ENCODE results near the gene CDC25A. TPM values are rescaled to one million over a fixed set of nuclear protein-coding genes. Genes with fewer than 3 reads are reported as not detected.

CDC25A gene
- total RNA-seq, 1 experiment from 2014 or later, result 19.6 TPM

- no peak for ATAC-seq
- H3K27ac ChIP-seq (ENCODE audit: low read depth, low read length), result no peak overlapping the region
- RAD21 ChIA-PET (ENCODE audit: low non-redundant PET in 1 of 2, low total read pairs in 2 of 2, uncharacterized antibody in 2 of 2, unreplicated experiment in 2 of 2), result no interaction called here
- no peak overlapping the region for H3K9ac ChIP-seq (ENCODE audit: low read length)
- no peaks in the 10 kb centered on the region for H4K20me1 ChIP-seq (ENCODE audit: insufficient read depth)
- no peaks in the 10 kb centered on the region for H3K27me3 ChIP-seq (ENCODE audit: insufficient read depth, low read length)
- CTCF ChIA-PET, result no interaction called here
- intact Hi-C loops (cut with micrococcal nuclease), result no loop called here
- no peaks in the 10 kb centered on the region for H3K9me3 ChIP-seq (ENCODE audit: control insufficient read depth in 1 of 2, insufficient read depth in 1 of 2, low read depth in 1 of 2, low read length in 2 of 2)
- DNase-seq (ENCODE audit: low read depth, low spot score), result no peak
- H3K36me3 ChIP-seq (ENCODE audit: control insufficient read depth in 1 of 2, insufficient read depth in 2 of 2, low read length in 2 of 2), result no peaks in the 10 kb centered on the region
- H3K4me2 ChIP-seq (ENCODE audit: low read length), result no peak overlapping the region
- no peak overlapping the region for H3K4me3 ChIP-seq (replicated peaks in 1 of 2; ENCODE audit: low read depth in 1 of 2, low read length in 2 of 2)
- H3K79me2 ChIP-seq (ENCODE audit: insufficient read depth, low read length), result no peaks in the 10 kb centered on the region
- H2AFZ ChIP-seq (ENCODE audit: low read depth, low read length, poor library complexity, severe bottlenecking), result no peak overlapping the region
- no TSS peak for BruUV-seq (replicated peaks)
- H3K4me1 ChIP-seq (ENCODE audit: control insufficient read depth in 1 of 2, insufficient read depth in 2 of 2, low read length in 2 of 2), result no peaks in the 10 kb centered on the region
- TF ChIP-seq TCF7L2 (IDR thresholded peaks at IDR 0.05; ENCODE audit: borderline replicate concordance, extremely low read depth, insufficient read depth, insufficient read length), result no peak
- TF ChIP-seq ELF1 (IDR thresholded peaks at IDR 0.05; ENCODE audit: borderline replicate concordance, low read depth), result no peak
- TF ChIP-seq SRF (IDR thresholded peaks at IDR 0.05; ENCODE audit: low read depth), result no peak
- no peak for TF ChIP-seq ZNF274 (IDR thresholded peaks at IDR 0.05; ENCODE audit: low read depth, low read length)
- no peak for TF ChIP-seq SP1 (IDR thresholded peaks at IDR 0.05; ENCODE audit: low read depth)
- no peak for TF ChIP-seq CTCF (IDR thresholded peaks at IDR 0.05 in 2 of 3, conservative IDR thresholded peaks at IDR 0.05 in 1 of 3; ENCODE audit: borderline replicate concordance in 1 of 3, insufficient read depth in 1 of 3, low read depth in 2 of 3, low read length in 2 of 3)
- no peak for TF ChIP-seq JUND (IDR thresholded peaks at IDR 0.05)
- TF ChIP-seq EGR1 (IDR thresholded peaks at IDR 0.05; ENCODE audit: low read depth), result no peak
- TF ChIP-seq ATF3 (IDR thresholded peaks at IDR 0.05), result no peak
- TF ChIP-seq RAD21 (IDR thresholded peaks at IDR 0.05; ENCODE audit: low read depth), result no peak
- TF ChIP-seq POLR2A (IDR thresholded peaks at IDR 0.05; ENCODE audit: borderline replicate concordance, extremely low read depth, insufficient read depth, insufficient read length), result no peak
- no peak for TF ChIP-seq REST (IDR thresholded peaks at IDR 0.05; ENCODE audit: low read depth)
- TF ChIP-seq YY1 (IDR thresholded peaks at IDR 0.05; ENCODE audit: extremely low read depth, insufficient replicate concordance, low read depth, low read length), result no peak
- TF ChIP-seq FOSL1 (IDR thresholded peaks at IDR 0.05; ENCODE audit: low read depth), result no peak
- no peak for TF ChIP-seq POLR2AphosphoS5 (IDR thresholded peaks at IDR 0.05; ENCODE audit: low read depth, low read length)
- no peak for TF ChIP-seq EZH2phosphoT487 (IDR thresholded peaks at IDR 0.05; ENCODE audit: borderline replicate concordance)
- H3K9me2 ChIP-seq (ENCODE audit: insufficient read depth), result no peaks in the 10 kb centered on the region
- POLR2A ChIA-PET, result no interaction called here
Measured at GRCh38 chr3:48226939-48227338, 38.7 kb upstream of the CDC25A start.

Measured in HCT116 (cell line).